ENCODE measurements around the gene USP22.

GRCh38 chr17:21001111-21001812 is 41.5 kb downstream of the USP22 start:
- TF ChIP-seq POLR2AphosphoS5 (IDR thresholded peaks at IDR 0.05; ENCODE audit: low read depth) (no peak), CTCF (conservative IDR thresholded peaks at IDR 0.05; ENCODE audit: low read depth in 2 of 2) (no peak)

All from GM23338 (cell line).